HG03354 (cell line): ENCODE measurements around the gene ATF2.

Experiments used
- ATAC-seq: cut with Tn5 transposase; IDR thresholded peaks from one replicate; pipeline ENCODE4 v1.9.1; 2021; ENCODE audit warnings: mild to moderate bottlenecking; ENCODE audit not compliant: unreplicated experiment, poor library complexity, severe bottlenecking

Gene ATF2, protein sequence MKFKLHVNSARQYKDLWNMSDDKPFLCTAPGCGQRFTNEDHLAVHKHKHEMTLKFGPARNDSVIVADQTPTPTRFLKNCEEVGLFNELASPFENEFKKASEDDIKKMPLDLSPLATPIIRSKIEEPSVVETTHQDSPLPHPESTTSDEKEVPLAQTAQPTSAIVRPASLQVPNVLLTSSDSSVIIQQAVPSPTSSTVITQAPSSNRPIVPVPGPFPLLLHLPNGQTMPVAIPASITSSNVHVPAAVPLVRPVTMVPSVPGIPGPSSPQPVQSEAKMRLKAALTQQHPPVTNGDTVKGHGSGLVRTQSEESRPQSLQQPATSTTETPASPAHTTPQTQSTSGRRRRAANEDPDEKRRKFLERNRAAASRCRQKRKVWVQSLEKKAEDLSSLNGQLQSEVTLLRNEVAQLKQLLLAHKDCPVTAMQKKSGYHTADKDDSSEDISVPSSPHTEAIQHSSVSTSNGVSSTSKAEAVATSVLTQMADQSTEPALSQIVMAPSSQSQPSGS

DNA sequence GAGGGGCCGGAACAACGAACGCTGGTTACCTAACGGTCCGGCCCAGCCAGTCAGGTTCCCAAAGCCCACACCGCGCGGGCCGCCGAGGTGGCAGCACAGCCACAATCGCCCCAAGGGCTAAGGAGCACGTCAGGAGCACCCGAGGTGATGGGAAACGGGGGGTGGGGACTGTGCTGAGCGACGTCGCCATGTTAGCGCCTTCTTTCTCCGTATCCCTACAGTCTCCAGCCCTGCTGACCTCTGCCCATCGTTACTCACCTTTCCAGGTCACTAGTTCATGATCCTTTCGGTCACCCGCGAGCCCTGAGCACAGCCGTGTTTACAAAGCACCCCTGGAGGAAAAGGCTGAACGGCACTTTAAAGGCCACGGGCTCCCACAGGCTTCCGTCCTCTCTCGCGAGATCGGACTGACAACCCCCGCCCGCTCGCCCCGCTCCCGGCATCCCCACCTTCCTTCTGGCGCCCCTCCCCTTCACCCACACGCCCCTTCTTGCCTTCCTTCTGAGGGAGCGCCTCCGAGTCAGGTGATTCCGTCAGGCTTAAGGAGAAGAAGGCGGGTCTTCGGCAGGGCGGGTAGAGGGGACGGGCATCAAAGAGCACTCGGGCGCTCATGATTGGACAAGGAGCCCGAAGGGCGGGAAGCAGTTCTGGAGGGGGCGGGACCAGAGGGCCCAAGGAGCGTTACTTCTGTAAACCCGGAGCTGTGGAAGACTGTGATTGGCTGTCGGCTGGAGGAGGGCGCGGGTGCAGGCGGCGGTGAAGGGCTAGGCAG, at the start of gene ATF2:
Gene ATF2, minus strand, starts transcription at position 412 of the 772 bp plus-strand sequence. CDS start 31,760 bp downstream, outside the sequence.
- peak; percentile 94 for ATAC-seq

DNA sequence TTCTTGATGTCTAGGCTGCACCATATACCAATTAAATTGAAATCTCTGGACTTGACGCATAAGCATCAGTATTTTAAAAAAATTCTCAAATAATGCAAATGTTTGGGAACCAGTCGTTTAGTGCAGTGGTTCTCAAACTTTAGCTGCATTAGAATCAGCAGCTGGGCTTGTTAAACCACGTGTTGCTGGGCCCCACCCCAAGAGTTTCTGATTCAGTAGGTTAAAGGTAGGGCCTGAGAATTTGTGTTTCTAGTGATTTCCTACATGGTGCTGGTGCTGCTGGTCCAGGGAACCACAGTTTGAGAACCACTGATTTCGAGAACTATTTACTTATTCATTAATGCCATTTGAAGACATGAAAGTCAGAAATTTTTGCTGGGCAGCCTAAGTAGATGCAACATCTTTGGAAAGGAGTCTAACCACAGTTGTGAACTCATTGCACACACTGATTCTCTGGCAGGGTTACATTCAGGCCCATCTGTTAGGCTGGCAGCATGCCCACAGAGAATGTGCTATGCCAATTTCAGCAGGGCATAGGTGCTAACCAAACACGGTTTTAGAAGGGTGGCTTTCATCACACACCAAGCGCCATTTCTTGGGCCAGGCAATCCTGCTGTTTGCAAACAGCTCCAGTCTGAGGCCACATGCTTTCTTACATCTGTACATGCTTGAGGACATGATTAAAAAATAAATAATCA, 39.9 kb upstream of the ATF2 start:
- no peak for ATAC-seq

DNA sequence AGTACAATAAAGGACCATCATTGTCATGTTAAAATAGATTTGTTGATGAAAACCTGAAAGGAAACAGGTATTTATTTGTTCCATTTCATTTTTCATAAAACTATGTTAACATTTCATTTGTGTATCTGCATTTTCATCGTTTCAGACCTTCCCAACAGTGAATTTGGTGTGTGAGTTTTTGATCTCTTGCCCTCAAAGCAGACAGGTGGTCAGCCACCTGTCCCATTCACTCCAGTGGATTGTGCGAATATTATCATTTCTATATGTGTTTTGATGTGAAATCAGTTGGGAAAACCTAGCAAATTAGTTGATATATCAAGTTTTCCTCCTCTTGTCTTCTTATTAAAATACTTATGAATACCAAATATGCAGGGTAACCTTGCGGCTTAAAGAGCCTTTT, 38.9 kb upstream of the ATF2 start:
- ATAC-seq: no peak

DNA sequence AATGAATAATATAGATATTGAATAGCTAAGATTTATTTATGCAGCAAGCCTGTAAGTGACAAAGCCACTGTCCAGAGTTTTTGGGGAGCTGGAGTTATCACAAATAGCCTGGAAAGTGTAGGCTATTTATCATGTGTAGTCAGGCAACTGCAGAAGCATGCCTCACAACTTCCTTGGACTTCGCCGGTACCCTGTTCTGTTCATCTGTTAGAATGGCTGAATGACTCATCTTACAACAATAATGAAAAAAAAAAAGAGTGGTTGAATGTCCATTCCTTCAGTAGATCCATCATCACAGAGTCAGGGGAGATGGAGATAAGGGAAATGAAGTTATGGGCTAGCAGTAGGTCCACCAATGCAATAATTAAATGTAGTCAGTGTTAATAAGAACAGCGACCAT, 37.5 kb upstream of the ATF2 start:
- no peak for ATAC-seq

DNA sequence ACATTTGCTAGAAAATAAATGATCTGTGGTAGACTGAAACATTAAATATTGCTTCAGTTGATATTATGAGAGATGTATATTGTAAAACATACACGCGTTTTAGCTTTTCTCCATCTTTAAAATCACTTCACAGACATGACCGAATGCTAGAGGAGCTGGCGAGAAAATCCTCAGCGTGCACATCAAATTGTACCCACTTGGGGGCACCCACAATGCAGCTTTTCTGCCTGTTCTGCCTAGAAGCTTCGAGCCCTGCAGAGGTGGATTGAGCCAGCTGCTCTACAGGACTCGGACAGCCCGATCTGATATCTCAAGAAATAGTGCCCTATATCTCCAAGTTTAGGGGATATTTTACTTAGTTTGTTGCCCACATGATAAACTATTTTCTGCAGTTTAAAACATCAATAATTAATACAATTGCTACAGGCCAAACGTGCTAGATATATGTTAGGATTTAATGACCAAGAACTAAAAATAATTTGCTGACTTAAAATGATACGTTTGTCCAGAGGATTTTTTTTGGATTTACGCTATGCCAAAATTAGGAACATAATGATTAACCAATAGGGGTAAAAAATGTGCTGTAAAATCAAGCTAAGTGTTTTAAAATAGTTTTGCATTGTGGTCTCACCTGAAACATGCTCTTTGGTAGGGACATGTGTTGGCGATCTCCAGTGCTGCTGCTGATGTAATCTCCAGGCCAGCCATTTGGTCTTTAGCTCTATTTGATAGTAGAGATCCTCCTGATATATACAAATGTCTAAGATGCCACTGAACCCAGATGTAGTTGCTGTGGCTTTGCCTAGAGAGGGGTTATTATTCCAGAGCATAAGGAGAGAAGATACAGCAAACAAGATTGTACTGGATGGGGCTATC, 35.9 kb upstream of the ATF2 start:
- ATAC-seq: peak; percentile 87

DNA sequence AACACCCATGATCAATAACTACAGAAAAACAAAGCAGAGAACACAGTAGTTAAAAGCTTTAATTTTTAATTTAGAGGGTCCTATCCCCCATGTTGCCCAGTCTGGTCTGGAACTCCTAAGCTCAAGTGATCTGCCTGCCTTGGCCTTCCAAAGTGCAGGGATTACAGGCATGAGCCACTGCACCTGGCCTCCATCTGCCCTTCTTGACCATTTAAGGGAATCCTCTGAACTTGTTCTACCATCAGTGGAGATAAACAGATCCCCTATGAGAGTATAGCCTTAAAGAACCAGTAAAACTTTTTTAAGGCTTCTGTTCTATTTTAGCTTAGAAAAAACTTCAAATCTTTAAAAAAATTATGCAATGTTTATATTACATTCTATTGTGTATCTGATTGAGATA, 27.0 kb upstream of the ATF2 start:
- no peak for ATAC-seq

DNA sequence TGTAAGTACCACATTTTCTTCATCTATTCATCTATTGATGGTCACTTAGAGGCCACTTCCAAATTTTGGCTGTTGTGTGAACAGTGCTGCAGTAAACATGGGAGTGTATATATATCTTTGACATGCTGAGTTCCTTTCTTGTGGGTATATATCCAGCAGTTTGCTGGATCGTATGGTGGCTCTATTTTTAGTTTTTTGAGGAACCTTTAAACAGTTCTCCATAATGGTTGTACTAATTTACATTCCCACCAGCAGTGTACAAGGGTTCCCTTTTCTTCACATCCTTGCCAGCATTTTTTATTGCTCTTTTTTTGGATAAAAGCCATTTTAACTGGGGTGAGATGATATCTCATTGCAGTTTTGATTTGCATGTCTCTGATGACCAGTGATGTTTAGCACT, 20.8 kb upstream of the ATF2 start:
- no peak for ATAC-seq

DNA sequence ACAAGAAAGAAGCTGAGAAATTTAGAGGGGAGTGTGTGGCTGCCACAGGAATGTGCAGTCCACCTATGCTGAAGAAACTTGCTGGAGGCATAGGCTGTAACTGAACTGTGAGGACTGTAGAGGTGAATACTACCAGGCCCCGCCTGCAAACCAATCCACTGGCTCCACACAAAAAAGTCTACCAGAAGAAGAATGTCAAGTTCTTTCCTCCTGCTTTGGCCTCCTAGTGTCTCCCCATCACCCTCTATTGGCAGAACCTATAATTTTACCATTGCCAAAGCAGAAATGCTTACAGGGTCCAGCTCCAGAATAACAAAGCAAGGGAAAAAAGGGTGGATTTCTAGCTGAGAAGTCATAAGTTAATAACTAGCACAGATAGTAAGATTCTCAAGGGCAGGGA, 19.4 kb upstream of the ATF2 start:
- ATAC-seq: no peak

DNA sequence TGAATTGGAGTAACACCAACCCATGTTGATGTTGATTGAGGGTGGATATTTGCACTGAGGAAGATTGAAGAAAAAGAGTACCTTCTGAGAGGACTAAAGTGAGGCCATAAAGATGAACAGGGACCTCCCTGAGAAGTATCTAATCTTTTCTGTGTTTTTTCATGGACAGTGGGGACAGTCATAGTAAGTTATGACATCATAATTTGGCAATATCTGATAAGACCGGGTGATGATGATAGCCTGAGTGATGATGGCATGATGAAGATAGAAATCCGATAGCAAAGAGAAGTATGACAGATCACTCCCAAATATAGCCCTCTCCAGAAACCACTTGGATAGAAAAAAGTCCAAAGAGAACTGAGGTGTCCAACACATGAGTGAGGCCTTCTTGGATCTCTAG, 15.7 kb upstream of the ATF2 start:
- no peak for ATAC-seq

DNA sequence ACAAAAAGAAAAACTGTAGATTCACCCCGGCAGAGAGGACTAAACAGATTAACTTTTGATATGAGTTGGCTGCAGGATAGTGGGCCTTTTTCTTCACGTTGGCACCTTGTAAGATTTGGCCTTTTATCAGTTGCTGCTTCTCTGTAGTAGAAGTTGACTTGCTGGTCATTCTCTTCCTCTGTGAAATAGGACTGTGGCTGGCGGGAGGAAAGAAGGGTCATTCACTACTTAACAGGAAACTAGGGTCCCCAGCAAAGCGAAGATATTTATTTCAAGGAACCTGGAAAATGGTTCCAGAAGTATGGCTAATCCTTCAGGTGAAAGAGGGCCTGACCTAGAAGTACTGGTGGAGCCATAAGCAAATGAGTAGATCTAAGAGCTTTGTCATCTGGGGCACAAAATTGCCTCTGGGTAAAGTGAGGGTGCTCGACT, 13.9 kb upstream of the ATF2 start:
- ATAC-seq: no peak

DNA sequence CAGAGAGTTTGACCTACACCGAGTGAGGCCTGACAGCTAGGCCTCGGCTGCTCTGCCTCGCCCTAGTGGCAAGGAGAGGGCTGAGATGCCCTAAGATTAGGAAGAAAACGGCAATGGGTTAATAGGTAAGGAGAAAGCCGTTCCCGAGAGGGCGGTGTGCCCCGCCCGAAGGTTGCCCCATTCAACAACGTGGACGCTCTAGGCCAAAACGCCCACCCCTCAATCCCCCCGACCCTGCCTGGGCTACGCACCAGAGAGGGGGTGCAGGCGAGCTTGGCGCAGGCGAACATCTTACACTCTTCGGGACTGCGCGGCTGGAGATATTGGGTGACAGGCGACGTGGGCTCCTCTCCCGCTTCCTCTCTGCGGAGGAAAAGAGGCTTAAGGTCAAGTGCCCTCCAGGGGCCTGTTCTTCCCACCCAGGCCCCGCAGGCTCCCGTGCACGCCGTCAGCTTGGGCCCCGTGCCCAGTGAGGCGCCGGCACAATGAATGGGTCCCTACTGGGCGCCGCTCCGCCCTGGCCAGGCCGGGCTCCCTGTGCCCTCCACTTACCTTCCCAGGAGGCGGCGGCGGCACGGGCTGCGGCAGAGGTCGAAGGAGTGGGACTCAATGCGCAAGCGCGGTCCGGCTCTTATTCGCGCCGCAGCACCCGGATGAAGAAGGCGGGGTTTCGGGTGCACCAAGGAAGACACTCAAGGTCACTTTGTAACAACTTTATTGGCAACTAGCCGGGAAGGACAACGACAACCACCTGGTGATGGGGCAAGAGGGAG, 13.3 kb upstream of the ATF2 start, which contains the start of gene ATP5MC3:
Gene ATP5MC3, minus strand, starts transcription at position 607 of the 773 bp plus-strand sequence. Its CDS starts 317 bp downstream, at position 290.
- ATAC-seq: peak; percentile 92

DNA sequence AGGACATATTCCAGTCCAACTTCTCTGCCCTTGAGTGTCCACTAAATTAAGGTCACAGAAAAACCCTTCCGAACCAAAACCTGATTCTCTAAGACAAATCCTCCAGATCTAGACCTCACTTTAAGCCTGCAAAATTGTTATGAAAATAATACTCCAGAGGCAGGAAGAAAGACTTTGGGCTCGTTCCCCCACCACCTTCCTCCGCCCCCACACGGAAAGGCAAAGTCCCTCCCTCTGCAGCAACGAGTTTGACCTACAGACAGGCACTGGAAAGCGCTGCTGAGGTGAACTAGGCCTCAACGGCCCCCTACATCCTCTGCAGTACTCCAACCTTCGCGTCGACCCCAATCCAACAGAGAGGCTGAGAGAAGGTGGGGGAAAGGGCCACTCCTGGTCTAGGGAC, 12.7 kb upstream of the ATF2 start:
- ATAC-seq: peak; percentile 59

DNA sequence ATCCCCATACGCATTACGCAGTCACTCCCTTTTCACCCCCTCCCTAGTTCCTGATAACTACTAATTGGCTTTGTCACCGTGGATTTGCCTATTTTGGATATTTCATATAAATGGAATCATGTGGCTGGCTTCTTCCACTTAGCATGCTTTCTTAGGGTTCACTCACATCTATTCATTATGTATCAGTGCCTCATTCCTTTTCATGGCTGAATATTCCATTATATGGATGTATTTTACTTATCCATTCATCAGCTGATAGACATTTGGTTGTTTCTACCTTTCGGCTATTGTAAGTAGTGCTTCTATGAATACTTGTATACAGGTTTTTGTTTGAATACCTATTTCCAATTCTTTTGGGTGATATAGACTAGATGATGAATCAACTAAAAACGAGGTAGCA, 8.6 kb upstream of the ATF2 start:
- ATAC-seq: no peak

DNA sequence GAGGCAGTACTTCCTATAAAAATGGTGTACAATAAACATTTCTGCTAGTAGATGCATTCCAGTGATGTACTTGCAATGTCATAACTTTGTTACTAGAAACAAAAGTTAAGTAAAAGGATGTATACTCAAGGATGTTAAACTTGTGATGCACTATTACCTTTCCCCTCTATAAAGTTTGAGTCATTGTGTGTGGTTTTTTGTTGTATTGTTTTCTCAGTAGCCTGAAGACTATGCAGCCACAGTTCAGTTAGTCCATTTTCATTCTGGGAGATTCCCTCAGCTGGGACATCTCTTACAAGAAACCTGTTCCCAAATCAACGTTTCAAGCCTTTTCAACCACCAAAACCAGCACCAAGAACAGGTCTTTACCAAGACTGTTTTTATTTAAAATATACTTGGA, 7.9 kb upstream of the ATF2 start:
- ATAC-seq: no peak

DNA sequence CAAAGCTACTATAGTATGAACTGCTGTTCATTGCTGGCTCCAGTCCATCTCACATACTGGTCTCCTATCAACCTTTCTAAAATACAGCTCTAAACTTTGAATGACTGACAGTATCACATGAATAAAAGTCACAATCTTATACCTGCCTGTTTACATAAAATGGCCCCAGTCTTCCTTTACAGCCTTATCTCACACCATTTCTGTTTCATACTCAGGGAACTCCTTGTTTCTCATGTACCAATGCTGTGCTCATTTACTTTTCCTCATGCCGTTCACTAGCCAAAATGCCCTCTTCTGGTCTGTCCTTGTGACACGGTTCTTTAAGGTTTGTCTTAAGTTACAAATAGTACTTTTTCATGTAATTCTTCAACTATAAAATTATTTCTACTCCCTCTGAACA, 7.3 kb upstream of the ATF2 start:
- no peak for ATAC-seq

DNA sequence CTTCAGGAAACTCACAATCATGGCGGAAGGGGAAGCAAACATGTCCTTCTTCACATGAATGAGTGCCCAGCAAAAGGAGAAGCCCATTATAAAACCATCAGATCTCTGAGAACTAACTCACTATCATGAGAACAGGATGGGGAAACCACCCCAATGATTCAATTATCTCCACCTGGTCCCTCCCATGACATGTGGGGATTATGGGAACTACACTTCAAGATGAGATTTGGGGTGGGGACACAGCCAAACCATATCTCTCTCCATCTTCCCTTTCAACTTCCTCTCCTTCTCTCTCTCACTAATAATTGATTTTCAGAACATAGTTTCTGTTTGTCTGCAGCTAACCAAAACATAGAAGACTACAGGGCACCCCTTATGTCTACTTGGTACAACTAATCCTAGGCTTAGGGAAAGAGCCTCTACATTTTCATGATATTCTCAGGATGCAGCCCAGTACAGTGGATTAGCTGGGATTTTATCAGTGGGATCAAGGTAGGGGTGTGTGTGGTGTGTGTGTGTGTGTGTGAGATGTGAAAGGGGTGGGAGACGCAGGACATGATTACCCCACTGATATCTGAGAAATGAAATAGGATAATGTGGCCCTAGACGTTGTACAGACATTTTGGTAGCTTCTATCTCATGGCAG, 2.8 kb upstream of the ATF2 start:
- ATAC-seq: no peak

DNA sequence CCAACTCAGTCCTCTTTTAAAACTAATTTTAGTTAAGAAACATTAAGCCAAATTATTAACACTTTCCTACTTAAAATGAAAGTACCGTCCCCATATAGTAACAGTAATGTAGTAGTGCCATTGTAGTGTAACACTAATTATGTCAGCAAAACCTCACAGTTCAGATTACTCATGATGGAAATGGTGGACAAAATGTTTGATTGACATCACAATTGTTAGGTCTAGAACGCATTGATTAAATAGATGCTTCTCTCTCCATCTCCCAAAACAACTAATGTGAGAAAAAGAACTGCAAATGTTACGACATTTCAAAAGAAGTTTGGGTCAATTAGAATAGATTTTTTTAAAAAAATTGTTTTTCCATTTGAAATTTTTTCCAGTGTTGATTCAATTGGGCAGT, 1.2 kb upstream of the ATF2 start:
- ATAC-seq: no peak

DNA sequence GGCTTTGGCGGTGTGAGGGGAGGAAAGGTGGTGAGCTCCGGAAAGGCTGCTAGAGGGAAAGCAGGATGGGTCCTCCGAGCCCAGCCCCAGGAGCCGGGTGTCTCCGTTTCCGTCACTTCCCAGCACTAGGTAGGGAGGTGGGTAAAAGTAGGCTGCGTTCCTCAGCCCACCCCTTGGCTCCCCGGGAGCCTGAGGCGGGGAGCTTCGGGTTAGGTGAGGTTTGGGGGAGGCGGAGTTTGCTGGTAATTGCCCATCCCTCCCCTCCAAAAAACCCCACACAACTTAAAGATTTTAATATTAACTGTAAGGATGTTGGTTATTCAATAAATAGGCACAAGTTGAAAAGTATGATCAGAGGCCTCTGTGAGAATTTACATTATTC, 552 bp upstream of the ATF2 start:
- peak; percentile 36 for ATAC-seq
